GF-D8 (cell line): ENCODE results near the gene ELOVL7.
"Not testable (repeated sequence)": the region's sequence is repeated elsewhere in the genome, so short reads cannot be mapped to it uniquely, and the experiment has no call there.

ENCODE experiments used
- DNase-seq: peaks from one replicate; lab custom pipeline; 2025; lab: John Stamatoyannopoulos, UW

The ELOVL7 gene

DNA sequence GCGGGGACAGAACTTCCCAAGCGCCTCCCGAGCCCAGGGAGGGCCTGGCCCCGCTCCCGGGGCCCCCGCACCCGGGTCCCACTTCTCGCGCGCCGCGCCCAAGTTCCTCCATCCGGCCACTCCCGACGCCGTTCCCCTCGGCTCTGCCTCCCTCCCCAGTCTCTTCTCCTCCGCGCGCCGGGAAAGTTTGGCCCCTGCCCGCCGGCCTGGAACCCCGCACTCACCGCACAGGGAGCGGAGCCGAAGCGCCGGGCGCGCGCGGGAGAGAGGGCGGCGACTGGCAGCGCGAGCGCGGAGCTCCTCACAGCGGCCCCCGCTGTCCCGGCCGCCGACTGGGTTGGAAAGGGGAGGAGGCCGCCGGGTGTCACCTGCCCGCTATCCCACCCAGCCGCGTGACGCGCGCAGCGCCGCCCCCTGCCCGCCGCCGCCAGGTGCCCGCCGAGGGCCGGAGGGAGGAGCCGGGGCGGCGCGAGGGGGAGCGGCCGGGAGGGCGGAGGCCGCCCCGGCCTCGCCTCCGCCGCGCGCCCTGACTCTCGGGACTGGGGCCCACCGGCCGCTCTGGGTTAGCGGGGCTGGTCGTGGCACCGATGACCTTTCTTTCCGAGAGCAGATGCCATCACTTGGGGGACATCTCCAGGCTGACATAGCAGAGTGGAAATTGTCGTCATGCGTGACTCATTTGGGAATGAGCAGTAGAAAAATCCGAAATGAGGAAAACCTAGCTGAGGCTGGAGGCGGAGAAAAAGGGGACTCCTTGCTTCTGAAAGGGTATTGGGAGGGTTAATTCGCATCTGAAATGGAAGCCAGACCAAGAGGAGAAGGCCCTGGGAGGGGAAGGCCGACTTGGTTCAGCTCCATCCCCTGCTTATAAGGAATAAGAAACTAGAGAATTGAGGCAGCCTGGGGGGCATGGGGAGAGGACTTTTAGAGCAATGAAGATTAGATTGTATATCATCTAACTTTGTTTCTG, at the start of gene ELOVL7:
ELOVL7 (minus strand) TSS at position 334 of the 970 bp plus-strand sequence. CDS start 56,872 bp downstream, outside the sequence.
- DNase-seq: no peak

DNA sequence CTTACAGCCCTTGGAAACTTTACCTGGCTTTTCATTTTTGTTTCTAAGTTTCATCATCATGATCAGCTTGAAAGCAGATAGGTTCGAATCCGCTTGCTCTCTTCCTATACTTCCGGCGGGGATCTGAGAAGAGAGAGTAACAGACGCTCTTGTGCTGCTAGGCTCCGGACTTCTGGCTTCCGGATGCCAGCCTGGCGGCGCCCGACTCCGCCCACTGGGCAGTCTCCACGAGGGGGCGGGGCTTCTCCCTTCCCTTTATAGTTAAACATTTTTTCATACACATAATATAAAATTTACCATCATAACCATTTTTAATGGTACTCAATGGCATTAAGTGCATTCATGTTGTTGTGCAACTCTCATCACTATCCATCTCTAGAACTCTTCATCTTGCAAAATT, 49.5 kb upstream of the ELOVL7 start:
- no peak for DNase-seq

DNA sequence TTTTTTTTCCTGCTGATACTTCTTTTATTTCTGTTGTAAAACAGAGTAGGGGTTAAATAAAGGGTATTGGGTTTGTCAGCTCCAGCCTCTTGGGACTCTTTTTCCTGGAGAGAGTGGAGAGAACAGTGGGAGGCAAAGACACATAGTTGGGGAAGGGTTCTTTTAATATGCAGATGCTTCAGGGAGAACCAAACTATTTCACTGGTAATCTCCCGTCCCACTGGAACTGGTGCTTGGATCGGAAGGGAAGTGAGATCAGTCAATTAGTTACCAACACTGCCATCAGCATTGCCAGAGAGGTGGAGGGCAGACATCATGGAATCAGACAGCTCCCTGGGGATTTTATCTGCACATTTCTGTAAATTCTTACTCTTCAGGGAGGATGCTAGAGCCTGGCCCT, 47.6 kb upstream of the ELOVL7 start:
- DNase-seq: no peak

DNA sequence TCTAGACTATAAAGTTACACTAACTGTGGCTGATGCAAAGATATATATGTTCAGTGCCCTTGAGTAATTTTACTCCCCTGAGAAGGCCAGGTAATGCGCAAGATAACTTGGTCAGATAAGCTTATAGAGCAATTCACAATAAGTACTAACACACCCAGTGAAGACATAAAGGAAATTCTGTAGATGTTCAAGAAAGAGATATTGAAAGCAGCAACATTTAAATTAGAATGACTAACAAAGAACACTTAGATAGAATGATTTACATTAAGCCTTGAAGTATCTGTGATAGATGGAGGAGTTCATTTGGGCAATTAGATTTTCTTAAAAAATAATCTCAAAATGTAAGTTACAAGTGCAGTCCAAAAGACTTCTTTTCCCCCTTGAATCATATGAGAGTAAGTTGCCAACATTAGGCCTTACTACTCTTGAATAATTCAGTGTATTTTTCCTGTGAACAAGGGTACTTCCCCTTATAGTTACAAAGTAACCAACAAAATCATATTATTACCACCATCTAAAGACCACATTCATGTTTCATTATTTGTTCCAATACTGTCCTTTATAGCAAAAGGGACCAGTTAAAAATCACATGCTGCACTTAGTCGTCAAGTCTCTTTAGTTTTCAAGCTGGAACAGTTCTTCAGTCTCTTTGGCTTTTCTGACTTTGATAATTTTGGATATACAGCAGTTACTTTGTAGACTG, 44.4 kb upstream of the ELOVL7 start:
- DNase-seq: no peak

DNA sequence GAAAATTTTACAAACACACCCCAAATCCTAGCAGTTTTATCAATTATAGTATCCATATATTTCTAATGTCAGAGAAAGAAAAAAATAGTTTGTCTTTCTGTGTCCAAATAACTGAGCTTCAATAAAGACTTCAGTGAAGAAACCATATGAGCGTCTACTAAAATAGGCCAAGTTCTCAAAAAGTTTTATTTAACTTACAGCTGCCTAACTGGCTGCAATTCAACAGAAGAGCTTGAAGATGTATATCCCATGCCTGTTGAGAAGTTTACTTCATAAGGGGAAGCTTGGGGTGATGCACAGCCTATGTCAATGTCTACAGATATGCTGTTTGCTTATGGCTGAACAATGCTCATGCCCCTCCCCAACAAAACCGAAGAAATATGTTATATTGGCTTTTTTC, 43.7 kb upstream of the ELOVL7 start:
- no peak for DNase-seq

DNA sequence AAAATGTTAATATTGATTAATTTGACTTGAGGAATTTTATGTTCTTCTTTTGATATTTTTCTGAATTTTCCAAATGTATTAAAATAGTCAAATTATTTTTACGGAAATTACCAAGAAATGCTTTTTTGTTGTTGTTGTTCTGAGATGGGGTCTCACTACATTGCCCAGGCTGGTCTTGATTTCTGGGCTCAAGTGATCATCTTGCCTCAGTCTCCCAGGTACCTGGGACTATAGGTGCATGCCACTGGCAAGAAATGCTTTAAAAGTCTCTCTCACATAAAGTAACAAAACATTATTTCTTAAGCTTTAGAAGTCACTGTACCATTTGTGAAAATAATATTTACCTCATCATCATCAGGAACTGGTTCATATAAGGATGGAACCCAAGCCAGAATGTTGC, 43.0 kb upstream of the ELOVL7 start:
- DNase-seq: no peak

DNA sequence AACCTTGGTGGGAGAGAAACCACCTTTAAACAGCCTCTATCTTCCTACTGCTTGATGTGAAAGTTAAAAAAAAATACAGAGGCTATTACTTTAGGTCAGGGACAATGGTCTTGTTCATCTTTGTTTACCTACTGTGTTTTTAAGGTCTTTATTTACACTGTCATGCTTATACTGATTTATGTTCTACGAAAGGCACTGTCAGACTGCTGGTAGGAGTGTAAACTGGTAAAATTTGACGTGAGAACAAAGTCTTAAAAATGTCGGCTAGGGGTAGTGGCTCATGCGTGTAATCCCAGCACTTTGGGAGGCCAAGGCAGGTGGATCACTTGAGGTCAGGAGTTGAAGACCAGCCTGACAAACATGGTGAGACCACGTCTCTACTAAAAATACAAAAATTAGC, 42.1 kb upstream of the ELOVL7 start:
- DNase-seq: no peak

DNA sequence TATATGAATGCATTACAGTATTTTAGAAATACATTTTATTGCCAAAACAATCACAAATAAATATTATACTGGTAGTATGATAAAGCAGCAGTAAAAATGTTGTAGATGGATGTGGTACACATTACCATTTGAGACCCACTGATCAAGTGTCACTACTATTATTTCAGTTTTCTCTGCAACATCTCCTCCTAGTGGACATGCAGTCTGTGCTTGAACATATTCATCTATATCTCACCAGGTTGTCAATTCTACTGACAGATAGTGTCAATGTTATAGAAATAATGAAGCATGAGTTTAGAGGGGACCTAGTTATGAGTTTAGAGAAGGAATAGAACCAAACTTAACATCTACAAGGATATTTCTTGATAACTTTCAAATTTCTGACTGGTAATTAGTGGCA, 39.2 kb upstream of the ELOVL7 start:
- DNase-seq: no peak

DNA sequence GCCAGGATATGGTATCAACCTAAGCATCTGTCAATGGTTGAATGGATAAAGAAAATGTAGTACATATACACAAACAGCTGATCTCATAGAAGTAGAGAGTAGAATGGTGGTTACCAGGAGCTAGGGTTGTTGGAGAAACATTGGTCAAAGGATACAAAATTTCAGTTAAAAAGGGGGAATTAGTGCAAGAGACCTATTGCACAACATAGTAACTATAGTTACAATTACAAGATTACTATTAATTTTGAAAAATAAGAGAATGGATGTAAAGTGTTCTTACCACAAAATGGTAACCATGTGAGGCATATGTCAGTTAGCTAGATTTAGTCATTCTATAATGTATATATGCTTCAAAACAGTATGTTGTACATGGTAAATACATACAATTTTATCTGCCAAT, 28.8 kb upstream of the ELOVL7 start:
- no peak for DNase-seq

DNA sequence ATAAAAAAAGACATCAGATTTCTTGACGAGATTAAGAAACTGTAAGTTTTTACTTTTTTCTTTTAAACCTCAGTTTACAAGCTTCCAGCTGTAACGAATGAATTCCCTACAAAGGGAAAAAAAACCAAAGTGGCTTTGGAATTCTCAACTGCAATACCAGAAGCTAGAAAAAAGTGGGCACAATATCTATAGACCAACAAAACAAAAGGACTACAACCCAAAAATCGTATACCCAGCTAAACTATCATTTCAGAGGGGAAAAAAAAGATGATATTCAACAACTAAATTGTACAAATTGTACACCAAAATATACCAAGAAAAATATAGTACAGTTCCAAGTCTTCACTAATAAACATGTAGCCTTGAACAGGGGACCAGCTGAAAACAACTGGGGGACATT, 26.8 kb upstream of the ELOVL7 start:
- DNase-seq: no peak

DNA sequence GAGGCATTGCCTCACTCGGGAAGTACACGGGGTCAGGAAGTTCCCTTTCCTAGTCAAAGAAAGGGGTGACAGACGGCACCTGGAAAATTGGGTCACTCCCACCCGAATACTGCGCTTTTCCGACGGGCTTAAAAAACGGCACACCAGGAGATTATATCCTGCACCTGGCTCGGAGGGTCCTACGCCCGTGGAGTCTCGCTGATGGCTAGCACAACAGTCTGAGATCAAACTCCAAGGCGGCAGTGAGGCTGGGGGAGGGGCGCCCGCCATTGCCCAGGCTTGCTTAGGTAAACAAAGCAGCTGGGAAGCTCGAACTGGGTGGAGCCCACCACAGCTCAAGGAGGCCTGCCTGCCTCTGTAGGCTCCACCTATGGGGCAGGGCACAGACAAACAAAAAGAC, 16.5 kb upstream of the ELOVL7 start:
- DNase-seq: not testable (repeated sequence)

DNA sequence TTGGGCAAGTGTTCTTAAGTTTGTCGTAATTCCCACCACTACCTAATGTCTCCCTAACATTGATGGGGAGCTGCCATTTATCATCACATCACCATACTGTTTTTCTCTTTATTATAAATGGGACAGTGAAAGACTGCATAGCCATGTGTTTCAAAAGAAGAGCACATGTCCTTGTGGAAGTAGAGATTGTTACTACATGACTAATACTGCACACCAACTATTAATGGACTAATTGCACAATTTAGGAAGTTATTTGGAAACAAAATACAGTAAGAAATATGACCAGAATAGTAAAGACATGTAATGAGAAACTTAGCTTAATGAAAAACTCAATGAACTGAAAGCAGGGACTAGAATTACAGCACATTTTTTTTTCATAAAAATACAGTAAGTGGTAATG, 12.0 kb upstream of the ELOVL7 start:
- no peak for DNase-seq

DNA sequence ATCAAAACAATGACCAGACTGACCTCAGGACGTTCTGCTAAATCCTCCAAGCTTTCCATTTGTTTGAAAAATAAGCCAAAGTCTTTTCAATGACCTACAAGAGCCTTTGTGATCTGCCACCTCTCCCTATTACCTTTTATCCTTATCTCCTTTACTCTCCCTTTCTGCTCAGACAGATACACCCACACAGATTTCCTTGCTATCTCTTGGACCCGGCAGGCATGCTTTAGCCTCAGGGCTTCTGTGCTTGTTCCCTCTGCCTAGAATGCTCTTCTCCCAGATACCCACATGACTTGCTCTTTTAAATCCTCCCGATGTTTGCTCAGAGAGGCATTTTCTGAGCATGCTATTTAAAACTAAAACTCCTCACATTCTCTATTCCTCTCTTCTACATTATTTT, 8.9 kb upstream of the ELOVL7 start:
- no peak for DNase-seq

DNA sequence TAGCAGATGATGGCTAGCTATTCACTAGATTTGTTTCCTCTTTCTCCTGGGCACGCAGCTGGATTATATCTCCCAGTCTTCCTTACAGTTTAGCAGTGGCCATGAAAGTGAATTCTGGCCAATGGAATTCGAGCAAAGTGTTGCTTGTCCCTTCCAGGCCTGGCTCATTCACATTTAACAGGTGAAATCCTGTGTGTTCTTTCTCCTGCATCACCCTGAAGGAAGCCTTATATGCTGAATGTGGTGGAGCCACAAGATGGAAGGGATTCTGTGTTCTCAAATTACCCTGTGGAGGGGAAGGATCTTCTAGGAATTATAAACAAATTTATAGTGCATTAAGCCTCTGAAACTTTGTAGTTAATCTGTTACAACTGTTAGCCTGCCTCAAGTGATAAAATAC, 8.2 kb upstream of the ELOVL7 start:
- DNase-seq: no peak

DNA sequence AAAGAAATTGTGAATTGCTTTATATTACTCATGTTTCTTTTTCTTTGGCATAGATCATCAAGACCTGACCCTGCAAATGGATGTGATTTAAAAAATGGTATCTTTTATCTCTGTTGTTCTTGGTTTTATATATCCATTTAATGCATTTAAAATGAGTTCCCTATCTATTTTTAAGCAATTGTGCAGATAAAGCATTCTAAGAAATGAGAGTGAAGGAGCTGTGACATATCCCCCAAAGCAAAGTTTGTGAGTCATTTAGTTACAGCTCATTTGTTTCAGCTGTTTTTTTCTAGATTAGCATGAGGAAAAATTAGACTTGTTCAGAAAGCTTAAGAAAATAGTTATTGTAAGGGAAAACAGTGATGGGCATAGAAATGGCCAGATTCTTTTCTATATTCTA, 7.6 kb upstream of the ELOVL7 start:
- no peak for DNase-seq

DNA sequence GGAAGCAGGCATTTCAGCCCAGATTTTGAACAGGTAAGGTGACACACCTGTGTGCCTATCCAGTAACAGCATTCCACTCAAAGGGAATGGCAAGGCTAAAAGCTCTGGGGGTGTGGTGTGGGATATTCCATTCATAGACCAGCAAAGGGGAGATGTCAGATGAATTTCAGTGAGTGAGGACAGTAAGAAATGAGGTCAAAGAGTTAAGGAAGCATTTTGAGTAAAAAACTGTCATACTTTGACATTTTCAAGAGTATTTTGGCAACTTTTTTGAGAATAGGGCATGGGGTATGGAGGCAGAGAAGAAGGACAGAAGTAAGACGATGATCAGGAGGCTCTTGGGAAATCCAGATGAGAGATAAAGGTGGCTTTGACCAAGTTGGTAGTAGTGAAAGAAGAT, 2.2 kb upstream of the ELOVL7 start:
- no peak for DNase-seq

DNA sequence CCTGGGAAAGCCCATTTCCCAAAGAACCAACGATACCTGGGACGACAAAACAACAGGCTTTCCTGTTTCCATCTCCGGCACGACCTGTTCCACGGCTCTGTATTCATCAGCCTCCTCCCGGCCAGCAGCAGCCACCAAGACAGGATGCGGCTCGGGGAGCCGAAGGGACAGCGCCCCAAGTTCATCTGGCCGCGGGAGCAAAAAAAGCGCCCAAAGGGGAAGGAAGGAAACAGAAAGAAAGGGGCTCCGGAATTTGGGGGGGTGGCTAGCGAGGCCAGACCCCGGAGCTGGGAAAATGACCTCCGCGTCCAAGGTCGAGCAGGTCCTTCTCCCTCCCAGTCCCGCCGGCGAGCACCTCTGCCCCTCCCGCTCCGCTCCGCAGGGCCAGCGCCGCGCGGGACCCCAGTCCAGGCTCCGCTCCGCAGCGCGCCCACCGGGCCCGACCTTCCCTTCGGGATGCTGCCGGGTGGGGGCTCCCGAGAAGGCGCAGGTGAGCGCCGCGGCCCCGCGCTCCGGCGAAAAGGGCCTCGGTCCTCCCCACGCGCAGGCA, 608 bp downstream of the ELOVL7 start:
- no peak for DNase-seq

DNA sequence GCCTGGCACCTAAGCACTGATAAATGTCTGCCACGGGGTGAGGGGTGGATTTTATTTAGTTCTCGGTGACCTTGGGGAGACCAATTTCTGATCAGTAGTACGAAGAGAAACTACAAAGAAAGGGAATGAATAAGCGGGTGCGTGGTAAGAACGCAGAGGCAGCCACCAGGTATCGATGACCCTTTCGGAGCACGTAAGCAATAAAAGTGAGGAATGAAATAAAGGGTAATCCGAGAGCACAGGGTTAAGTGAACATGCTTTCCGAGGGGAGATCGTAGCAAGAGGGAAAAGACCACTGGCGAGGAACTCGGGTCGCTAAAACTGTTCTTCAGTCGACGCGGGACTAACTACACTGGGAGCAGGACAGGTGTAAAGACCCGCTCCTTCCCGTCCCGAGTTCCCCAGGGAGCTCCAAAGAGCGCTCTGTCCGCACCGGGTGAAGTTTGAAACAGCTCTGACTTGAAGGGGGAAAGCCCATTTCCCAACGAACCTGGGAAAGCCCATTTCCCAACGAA, 1.1 kb downstream of the ELOVL7 start:
- DNase-seq: no peak

DNA sequence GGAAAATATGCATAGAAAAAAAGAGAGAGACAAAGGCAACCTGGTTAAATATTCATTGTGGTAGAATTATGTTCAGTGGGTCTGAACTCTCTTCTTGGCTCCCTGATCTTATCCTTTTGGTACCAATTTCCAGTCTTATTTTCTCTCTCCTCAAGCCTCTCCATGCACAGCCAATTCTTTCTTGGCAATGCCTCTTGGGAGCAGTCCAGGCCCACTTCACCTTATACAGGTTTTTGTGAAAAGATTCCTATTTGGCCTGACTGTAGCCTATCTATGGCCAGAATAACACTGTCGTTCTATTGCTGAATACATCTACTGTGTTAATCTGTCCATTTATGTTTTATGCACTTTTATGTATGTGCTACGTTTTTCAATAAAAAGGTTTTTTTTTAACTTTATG, 2.7 kb downstream of the ELOVL7 start:
- DNase-seq: no peak

DNA sequence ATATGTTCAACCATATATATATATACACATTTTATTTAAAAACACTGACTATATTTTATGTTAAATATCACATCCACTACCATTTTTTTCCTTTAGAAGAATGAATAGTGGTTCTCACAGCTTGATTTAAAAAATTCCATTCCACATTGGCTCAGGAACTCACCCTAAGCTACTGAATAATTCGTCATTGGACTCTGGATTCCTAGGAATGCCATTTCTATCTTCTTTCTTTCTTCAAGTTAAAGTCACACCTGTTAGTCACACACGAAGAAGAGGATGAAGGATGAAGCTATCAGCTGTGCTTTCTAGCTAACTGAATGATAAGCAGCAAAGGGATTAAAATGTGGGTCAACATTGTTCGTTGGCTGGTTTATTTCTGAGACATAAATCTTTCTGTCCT, 7.9 kb downstream of the ELOVL7 start:
- no peak for DNase-seq

DNA sequence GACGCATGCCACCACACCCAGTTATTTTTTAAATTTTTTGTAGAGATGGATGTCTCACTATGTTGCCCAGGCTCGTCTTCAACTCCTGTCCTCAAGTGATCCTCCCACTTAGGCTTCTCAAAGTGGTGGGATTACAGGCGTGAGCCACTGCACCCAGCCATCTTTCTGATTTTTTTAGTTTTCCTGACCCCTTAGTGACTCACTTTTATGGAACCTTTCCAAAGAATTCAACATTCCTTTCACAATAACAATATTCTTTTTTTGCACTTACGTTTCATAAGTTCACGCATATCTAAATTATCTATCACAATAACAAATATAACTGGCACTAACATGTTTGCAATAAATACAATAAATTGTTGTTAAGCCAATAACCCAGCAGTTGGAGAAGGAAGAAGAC, 8.5 kb downstream of the ELOVL7 start:
- no peak for DNase-seq

DNA sequence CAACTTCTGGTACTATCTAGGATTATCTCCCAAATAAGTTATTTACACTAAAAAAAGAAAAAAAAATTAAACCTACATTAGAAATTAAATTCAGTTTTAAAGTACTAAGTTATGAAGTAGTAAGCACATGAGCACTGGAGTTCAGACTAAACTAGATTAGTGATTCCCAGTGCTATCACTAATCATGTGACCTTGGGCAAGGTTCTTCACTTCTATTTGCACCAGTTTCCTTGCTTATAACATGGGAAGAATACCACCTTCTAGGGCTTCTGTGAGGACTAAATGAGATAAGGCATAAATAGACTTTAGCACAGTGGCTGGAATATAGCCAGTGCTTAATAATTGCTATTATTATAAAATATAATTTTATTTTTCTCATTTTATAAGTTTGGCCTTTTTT, 10.5 kb downstream of the ELOVL7 start:
- no peak for DNase-seq

DNA sequence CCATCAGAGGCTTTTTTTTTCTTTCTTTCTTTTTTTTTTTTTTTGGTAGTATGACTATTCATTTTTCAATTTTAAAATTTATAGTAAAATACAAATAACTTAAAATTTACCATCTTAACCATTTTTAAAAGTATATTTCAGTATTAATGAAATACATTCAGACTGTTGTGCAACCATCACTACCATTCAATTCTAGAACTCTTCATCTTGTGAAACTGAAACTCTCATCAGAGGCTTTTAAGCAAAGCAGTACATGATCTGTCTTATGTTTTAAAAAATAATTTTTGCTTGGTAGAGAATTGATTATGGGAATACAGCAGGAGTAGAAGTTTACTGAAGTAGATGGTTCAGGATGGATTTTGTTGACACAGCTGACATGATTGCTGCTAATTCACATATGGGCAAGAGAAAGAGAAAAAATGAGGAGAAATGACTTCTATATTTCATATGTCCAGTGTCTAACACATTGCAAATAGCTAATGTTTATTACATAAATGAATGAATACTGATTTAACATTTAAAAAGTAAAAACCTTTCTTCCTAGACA, 13.4 kb downstream of the ELOVL7 start:
- no peak for DNase-seq
